Measurements from ENCODE around the gene ARSG.
A peak's percentile ranks its signal among the peaks of the same experiment; 100 is the strongest.
"Not testable (repeated sequence)": the region's sequence is repeated elsewhere in the genome, so short reads cannot be mapped to it uniquely, and the experiment has no call there.

ARSG gene

GRCh38 chr17:68394608-68395331, 103.5 kb downstream of the ARSG start:
- no peak for FAIRE-seq
- DNase-seq (ENCODE audit: low spot score) = no peak

- no peak for DNase-seq (ENCODE audit: low spot score)
- no peak for FAIRE-seq
Measured at GRCh38 chr17:68396226-68397107, 105.2 kb downstream of the ARSG start.

- FAIRE-seq (no peak), DNase-seq (ENCODE audit: low spot score) (no peak)
Measured at GRCh38 chr17:68397108-68397536, 105.8 kb downstream of the ARSG start.

GRCh38 chr17:68398691-68399637, 107.7 kb downstream of the ARSG start:
- DNase-seq (ENCODE audit: low spot score) = peak; percentile 51
- no peak for FAIRE-seq

GRCh38 chr17:68399638-68400403, 108.5 kb downstream of the ARSG start:
- DNase-seq (ENCODE audit: low spot score) (no peak), FAIRE-seq (no peak)

GRCh38 chr17:68400404-68400735, 109.1 kb downstream of the ARSG start:
- DNase-seq (ENCODE audit: low spot score) = no peak
- no peak for FAIRE-seq

- FAIRE-seq (no peak), DNase-seq (ENCODE audit: low spot score) (no peak)
Measured at GRCh38 chr17:68401288-68401687, 110.0 kb downstream of the ARSG start.

GRCh38 chr17:68403122-68403521, 111.8 kb downstream of the ARSG start:
- DNase-seq (ENCODE audit: low spot score) = no peak
- no peak for FAIRE-seq

- FAIRE-seq; DNase-seq (ENCODE audit: low spot score): not testable (repeated sequence)
Measured at GRCh38 chr17:68403837-68404236, 112.5 kb downstream of the ARSG start.

- not testable (repeated sequence) for DNase-seq (ENCODE audit: low spot score); FAIRE-seq
Measured at GRCh38 chr17:68407656-68408055, 116.4 kb downstream of the ARSG start.

GRCh38 chr17:68413597-68414560, 122.6 kb downstream of the ARSG start:
- DNase-seq (ENCODE audit: low spot score) = not testable (repeated sequence)

GRCh38 chr17:68414901-68415300, 123.6 kb downstream of the ARSG start:
- DNase-seq (ENCODE audit: low spot score); FAIRE-seq: not testable (repeated sequence)

More at GRCh38 chr17:68413597-68414560, 122.6 kb downstream of the ARSG start:
- FAIRE-seq = not testable (repeated sequence)

GRCh38 chr17:68417317-68417716, 126.0 kb downstream of the ARSG start:
- DNase-seq (ENCODE audit: low spot score) = no peak
- FAIRE-seq = no peak

GRCh38 chr17:68418876-68419275, 127.6 kb downstream of the ARSG start:
- no peak for FAIRE-seq
- DNase-seq (ENCODE audit: low spot score) = no peak

- DNase-seq (ENCODE audit: low spot score) (no peak), FAIRE-seq (no peak)
Measured at GRCh38 chr17:68420065-68420464, 128.8 kb downstream of the ARSG start.

GRCh38 chr17:68421486-68421885, 130.2 kb downstream of the ARSG start:
- FAIRE-seq (no peak), DNase-seq (ENCODE audit: low spot score) (no peak)

- DNase-seq (ENCODE audit: low spot score) = no peak
- no peak for FAIRE-seq
Measured at GRCh38 chr17:68422821-68423220, 131.5 kb downstream of the ARSG start.

- DNase-seq (ENCODE audit: low spot score) = no peak
- FAIRE-seq = no peak
Measured at GRCh38 chr17:68423251-68423650, 132.0 kb downstream of the ARSG start.

- DNase-seq (ENCODE audit: low spot score) = no peak
- FAIRE-seq = no peak
Measured at GRCh38 chr17:68424203-68424602, 132.9 kb downstream of the ARSG start.

Data from RCC 7860 (cell line).